NCI-H2196 treated with DMSO at 0.1 percent for 48 hours (cell line): Measurements from ENCODE around the gene CBL.
A peak's percentile ranks its signal among the peaks of the same experiment; 100 is the strongest.

ENCODE experiments used
- DNase-seq: peaks from one replicate; lab custom pipeline; 2025; ENCODE audit not compliant: unreplicated experiment; lab: John Stamatoyannopoulos, UW

CBL gene

DNA sequence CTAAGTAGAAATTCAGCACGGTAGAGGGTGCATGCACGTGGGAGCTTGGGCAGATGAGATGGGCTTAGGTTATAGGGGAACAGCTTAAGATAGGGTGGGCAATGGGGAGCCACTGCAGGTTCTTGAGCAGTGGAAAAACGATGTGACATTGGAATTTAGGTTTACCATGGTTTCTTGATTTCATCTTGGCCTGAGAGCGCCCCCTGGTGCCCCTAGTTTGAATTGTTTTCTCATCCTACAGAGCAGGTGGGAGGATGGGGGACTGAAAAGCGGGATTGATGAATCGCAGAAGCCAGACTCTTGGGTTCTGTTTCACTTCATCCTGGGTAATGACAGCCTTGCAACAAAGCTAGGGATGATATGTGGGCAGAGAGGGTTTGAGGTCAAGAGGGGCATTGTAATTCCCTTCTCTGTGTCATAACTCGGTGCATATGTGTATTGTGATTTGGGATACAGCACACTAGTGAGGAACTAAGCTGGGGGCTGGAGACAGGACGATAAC, 117.4 kb downstream of the CBL start:
- no peak for DNase-seq

DNA sequence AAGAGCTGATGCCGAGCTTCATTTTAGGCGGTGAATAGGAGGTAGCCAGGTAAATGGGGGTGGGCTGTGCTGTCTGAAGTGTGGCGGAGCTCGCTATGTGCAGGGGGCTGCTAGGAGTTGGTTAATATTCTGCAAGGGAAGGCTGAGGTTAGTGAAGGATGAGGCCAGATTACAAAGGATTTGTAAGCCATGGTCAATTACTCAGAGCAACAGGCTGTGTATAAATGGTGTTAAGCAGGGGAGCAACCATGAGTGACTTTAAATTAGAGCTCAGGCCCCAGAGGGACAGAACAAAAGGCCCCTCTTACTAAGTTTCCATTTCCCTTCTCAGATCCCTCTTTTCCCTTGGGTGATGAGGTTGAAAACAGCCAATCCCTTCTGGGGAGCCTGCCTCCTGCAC, 118.0 kb downstream of the CBL start:
- no peak for DNase-seq

DNA sequence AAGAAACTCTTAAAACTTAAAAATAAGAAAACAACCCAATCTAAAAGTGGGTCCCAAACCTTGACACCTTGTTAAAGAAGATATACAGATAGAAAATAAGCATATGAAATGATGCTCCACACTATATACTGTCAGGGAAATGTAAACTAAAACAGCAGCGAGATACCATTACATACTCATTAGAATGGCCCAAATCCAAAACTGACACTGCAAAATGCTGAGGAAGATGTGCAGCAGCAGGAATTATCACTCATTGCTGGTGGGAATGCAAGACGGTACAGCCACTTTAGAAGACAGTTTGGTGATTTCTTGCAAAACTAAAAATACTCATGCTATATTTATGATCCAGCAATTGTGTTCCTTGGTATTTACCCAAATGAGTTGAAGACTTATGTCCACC, 123.2 kb downstream of the CBL start:
- no peak for DNase-seq

DNA sequence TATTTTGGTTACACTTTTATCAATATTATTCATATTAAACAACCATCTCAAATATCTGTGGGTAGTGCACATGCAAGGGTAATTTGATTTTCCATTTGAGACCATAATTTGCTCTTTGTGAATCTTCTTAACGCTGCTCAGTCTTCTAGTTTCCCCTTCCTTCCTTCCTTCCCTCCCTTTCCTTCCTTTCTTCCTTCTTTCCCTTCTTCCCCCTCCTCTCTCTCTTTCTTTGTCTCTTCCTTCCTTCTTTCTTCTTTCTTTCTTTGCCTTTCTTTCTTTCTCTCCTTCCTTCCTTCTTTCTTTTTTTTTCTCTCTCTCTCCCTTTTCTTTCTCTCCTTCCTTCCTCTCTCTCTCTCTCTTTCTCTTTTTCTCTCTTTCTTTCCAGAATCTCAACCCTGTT, 124.1 kb downstream of the CBL start:
- DNase-seq, result no peak

- DNase-seq, result no peak
These were observed 126.1 kb downstream of the CBL start for GRCh38 chr11:119332111-119332765.

DNA sequence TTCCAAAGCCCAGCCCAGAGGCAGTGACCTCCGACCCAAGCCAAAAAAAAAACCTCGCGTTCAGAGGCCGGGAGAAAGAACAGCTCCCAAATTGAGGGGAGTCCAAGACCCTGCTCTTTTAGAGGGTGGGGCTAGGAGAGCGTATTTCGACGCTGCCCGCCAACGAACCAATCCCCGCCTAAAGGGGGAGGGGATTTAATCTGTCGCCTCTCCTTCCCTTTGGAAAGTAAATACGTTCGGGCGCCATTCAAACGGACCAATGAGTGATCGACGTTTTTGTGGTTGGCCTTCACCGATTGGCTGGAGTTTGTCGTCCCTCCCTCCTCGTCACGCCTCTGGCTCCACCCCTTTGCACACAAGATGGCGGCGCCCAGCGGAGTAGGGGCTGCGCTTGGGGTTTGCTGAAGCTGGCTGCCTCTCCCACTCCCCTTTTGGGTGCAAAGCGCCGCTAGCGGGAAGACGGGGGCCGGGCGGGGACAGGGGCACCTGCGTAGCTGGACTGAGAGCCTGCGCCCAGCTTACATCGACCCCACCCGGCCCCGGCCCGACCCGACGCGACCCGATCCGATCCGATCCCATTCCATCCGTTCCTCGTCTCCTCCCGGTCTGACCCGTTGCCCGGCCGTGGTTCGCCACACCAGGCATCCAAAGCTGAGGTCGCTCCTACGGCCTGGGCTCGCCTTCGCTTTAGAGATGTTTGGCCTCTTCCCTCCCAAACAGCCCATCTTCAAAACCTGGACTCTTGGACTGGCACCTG, 128.2 kb downstream of the CBL start, which contains the start of gene RNF26:
RNF26 (plus strand) TSS at position 354 of the 757 bp plus-strand sequence. CDS start 596 bp downstream, outside the sequence.
- peak; percentile 98 for DNase-seq

- DNase-seq, result no peak
These were observed 129.0 kb downstream of the CBL start for GRCh38 chr11:119335091-119335654.

DNA sequence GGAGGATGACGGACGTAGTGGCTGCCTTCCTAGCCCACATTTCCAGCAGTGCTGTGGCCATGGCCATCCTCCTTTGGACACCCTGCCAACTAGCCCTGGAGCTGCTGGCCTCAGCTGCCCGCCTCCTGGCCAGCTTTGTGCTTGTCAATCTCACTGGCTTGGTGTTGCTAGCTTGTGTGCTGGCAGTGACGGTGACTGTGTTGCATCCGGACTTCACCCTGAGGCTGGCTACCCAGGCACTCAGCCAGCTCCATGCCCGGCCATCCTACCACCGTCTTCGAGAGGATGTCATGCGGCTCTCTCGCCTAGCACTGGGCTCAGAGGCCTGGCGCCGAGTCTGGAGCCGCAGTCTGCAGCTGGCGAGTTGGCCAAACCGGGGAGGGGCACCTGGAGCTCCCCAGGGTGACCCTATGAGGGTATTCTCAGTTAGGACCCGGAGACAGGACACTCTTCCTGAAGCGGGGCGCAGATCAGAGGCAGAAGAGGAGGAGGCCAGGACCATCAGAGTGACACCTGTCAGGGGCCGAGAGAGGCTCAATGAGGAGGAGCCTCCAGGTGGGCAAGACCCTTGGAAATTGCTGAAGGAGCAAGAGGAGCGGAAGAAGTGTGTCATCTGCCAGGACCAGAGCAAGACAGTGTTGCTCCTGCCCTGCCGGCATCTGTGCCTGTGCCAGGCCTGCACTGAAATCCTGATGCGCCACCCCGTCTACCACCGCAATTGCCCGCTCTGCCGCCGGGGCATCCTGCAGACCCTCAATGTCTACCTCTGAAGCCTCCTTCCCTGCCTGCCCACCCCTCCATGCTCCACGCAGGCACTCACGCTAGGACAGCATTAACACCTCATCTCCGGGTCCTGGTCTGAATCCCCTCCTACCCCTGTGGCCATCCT, 129.8 kb downstream of the CBL start:
- DNase-seq, result no peak

GRCh38 chr11:119336744-119337469, 130.8 kb downstream of the CBL start:
- DNase-seq, result no peak

- no peak for DNase-seq
These were observed 131.6 kb downstream of the CBL start for GRCh38 chr11:119337581-119338317.

DNA sequence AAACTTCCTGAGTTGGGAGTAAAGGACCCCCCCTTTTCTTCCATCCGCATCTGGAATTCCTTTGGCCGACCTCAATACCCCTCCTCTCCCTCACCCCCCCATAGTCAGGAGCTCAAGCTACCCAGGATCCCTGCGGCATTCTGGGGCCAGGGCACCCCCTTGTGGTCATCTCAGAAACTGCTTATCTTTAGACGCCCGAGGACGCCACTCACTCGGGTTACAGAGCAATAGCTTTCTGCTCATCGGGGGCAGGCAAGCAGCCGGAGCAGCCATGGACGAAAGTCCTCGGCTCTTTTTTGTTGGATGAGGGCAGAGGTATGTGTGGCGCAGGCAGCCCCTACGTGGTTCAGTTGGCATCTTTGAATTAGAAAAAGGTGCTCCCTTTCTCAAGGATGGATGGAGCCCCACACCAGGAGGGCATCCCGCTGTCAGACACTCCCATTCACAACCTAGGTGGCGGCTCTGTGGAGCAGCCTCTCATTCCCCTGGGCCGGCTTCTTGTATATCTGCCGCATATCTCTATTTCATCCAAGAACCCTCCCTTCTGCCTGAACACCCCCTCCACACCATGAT, 132.3 kb downstream of the CBL start:
- DNase-seq, result peak; percentile 12

DNA sequence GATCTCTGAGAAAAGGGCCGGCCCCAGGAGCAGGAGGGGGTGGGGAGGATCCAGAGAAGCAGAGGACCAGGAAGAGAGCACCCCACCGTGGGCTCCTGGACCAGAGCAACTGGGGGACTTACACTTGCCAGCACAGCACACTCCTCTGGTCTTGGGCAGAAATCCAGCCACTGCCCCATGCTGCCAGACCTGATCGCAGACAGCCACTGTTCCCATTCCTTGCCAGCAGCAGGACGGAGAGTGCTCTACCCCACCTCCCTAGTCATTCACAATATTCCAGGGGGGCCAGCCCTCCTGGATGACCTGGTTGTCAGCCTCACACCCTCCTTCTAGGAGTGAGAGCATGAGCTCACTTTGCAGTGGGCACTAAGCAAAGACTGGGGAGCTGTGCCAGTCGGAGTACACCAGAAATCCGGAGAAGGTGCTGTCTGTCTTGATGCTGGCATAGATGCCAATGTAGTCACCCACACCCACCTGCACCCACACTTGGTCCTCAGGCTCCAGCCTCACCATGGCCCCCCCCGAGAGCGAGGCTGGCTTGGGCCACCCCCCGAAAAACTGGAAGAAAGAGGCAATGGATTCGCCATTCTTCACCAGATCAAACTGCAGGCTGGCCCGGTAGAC, 132.9 kb downstream of the CBL start:
- DNase-seq, result no peak

DNA sequence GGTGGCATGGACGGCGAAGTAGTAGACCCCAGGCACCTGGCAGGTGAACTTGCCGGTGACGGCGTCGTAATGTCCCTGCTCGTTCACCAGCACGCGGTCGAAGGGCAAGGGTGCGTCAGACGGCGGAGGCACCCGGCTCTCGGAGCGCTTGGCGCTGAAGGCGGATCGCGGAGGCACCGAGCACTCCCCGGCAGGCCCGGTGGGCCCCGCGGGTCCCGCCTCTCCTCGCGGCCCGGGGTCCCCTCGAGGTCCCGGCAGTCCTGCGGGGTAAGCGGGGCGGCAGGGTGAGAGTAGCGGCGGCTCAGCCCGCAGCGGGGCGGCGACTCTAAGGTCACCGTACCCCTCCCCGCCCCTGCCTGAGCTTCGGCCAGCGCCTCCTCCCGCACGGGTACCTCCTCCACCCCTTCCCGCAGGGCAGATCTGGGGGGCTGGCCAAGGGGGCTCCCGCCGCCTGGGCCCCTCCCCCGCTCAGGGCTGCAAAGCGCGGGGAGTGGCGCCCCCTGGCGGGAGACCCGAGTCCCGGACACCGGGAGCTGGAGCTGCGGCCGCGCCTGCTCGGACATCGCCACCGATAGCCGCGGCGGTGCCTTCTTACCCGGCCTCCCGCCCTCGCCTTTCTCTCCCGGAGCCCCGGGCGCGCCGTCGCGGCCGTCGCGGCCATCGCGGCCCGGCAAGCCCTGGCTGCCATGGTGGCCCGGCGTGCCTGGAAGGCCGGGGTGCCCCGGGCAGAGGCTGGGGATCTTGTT, 133.6 kb downstream of the CBL start:
- no peak for DNase-seq

- DNase-seq, result no peak
These were observed 134.4 kb downstream of the CBL start, which contains the start of gene C1QTNF5 for GRCh38 chr11:119340335-119341221. Gene C1QTNF5 (minus strand): TSS chr11:119340883. CDS start chr11:119340397, 486 bp downstream.

DNA sequence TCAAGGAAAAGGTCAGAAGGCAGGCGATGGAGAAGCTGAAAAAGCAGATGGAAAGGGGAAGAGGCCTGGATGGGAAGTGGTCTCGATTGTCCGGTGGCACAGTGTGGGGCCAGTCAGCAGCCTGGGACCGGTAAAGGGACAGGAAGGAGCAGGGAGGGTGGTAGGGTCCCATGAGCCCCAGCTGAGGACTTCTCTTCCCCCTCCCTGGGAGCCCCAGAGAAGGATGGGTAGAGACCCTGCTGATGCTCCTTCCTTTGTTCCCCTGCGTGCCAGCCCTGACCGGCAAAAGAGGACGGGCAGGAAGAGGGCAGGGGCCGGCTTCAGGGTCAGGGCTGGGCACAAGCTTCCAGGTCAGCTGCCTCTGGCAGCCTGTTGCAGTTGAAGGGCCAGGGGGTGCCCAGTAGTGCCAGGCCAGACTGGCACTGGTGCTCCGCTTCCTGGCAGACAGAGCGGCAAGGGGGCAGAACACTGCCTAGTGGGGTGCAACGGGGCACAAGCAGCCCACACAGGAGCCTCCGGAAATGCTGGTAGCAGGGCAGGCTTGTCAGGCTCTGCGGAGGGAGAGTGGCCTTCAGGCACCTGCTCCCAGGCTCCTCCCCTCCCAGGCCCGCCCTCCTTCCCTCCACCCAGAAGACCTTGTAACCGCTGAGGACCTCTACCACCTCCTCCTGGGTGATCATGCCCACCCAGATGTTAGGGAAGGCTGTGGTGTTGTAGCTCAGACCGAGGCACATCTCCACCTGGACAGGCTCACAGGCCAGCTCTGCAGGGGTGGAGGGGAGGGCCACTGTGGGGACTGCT, 135.3 kb downstream of the CBL start:
- no peak for DNase-seq

DNA sequence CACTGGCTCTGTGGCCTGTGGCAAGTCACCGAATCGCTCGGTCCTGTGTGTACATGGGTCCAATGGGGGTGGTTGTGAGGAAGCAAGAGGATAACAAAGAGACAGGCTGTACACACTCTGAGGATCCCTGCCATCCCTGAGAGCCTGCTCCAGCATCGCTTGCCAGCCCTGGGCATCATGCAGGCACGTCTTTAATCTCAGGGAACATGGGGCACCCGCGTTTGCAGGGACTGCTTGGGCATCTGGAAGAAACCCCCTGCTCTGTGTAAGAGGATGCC, 135.8 kb downstream of the CBL start:
- DNase-seq, result no peak
